ENCODE measurements around the gene DAB2IP.

DAB2IP gene

DNA sequence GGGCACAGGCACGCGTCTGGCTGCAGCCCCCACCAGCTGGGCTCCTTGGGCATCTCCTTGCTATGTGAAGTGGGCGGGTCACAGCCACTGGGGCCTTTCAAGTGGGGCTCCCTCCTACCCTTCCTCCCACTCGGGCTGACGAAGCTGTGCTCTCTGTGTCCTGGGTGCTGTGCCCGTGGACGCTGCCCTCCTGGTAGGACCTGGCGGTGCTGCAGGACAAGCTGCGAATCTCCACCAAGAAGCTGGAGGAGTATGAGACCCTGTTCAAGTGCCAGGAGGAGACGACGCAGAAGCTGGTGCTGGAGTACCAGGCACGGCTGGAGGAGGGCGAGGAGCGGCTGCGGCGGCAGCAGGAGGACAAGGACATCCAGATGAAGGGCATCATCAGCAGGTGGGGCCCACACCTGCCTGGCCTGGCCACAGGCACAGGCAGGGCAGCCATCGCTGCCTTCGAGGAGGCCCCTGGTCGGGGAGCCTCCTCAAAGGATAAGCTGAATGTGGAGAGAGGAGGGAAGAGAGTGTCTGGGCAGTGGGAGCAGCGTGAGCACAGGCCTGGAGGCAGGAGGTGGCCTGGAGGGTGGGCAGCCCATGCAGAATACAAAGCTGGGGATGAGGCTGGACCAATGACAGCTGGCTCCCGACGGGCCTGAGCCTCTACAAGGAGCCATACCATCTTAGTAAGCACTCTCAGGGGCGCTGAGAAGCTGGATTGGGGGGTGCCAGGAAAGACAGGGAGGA, 124.7 kb downstream of the DAB2IP start:
- no peak overlapping the region for H3K4me3 Mint-ChIP-seq
- no peaks in the 10 kb centered on the region for H3K9me3 Mint-ChIP-seq
- peaks cover 2% of the 10 kb centered on the region for H3K27me3 Mint-ChIP-seq
- no peaks in the 10 kb centered on the region for H3K4me1 Mint-ChIP-seq
- H3K36me3 Mint-ChIP-seq: peaks cover 1% of the 10 kb centered on the region
- no peak overlapping the region for H3K27ac Mint-ChIP-seq

DNA sequence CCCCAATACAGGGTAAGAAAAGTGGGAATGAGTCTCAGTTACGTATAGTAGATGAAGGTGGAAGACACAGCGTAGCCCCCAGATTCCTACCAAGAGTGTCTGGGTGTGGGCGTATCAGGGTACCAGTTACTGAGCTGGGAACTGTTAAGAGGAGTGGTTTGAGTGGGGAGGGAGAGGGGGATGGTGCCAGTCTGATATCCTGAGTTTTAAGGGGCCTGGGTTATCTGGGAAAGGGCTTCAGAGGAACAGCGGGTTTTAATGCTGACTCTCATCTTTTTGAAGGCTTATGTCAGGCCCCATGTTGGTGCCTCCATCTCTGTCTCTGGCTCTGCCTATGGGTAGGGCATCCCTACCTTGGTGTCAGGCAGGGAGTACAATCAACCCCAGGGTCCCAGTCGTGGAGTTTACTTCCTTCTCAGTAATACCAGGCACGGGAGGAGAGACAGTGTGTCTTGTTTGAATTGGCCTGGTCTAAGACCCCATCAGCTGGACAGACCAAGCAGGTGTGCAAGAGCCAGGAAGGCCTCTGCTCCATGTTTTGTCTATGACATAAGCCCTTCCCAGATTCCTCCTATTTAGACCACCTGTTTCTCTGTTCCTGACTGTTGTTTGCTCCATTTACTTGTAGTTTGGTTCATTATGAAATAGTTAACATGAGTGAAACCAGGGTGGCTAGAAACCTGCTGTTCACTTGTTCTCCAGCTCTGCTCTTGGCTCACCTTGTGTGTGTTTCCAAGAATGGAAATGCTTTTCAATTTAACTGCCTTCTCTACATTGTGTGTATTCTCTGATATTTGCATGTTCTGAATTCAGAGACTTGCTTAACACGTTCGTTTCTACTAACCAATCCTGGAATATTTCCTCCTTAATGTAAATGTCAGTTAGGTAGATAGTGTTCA, 125.6 kb downstream of the DAB2IP start:
- Mint-ChIP-seq H3K36me3 (peaks cover 1% of the 10 kb centered on the region), H3K4me1 (no peaks in the 10 kb centered on the region), H3K4me3 (no peak overlapping the region), H3K9me3 (no peaks in the 10 kb centered on the region), H3K27me3 (peaks cover 4% of the 10 kb centered on the region), H3K27ac (no peak overlapping the region)

DNA sequence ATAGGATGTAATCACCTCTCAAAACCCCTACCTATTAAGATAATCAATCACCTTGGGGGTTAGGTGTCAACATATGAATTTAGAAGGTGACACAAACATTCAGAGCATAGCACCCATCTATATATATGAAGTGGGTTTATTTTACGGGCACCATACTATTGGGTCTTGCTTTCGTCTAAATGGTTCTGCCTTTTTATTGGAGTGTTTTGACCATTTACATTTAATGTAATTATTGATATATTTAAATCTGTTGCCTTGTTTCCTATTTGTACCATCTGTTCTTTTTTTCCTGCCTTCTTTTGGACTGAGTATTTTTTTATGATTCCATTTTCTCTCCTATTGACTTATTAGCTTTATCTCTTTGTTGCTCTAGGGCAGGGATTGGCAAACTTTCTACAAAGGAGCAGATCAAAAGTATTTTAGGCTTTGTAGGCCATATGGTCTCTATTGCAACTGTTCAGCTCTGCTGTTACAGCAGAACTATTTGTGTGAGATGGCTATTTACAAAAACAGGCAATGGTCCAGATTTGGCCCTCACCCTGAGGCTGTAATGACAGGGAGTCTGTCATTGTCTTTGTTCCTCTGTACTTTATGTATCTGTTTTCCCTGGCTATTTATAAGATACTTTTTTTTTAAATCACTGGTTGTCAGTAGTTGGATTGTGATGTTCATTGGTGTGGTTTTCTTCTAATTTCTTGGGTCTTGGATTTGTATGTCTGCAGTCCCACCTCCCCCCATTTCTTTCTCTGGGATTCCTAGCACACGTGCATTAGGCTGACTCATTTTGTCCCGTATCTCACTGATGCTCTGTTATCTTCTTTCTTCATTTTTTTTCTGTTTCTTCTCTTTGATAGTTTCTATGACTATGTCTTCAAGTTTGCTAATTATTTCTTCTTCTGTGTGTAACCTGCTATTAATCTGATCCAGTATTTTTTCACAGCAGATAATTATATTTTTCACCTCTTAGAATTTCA, 127.1 kb downstream of the DAB2IP start:
- no peak overlapping the region for H3K27ac Mint-ChIP-seq
- no peaks in the 10 kb centered on the region for H3K4me1 Mint-ChIP-seq
- peaks cover 1% of the 10 kb centered on the region for H3K36me3 Mint-ChIP-seq
- H3K27me3 Mint-ChIP-seq: peaks cover 4% of the 10 kb centered on the region
- H3K4me3 Mint-ChIP-seq: no peak overlapping the region
- H3K9me3 Mint-ChIP-seq: no peaks in the 10 kb centered on the region

DNA sequence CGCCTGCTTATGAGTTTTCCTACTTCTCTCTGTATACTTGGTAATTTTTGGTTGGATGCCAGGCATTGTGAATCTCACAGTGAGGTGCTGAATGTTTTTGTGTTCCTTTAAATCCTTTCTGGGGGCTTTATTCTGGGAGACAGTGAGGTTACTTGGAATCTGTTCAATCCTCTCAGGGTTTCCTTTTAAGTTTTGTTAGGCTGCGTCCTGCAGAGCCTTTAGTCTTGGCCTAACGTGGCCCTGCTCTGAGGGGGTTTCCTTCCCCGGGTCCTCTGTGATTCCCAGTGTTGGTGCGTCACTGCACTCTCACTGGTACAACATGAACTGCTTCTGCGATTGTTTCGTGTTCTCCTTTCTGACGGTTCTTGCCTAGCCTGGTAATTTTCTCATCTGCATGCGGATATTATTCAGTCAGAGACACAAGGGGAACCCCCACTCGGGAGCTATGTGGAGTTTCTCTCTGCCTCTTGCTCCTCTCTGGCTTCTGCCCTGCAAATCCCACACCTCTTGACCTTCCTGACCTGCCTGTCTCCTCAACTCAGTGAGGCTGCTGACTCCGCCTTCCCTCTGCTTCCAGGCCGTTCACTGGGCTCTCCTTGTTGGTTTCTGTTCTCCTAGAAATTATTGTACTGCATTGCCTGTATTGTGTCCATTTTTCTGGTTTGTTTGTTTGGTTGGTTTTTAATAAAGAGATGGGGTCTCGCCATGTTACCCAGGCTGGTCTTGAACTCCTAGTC, 128.1 kb downstream of the DAB2IP start:
- Mint-ChIP-seq H3K27me3 (peaks cover 4% of the 10 kb centered on the region), H3K9me3 (no peaks in the 10 kb centered on the region), H3K4me3 (no peak overlapping the region), H3K4me1 (peaks cover 8% of the 10 kb centered on the region), H3K36me3 (peaks cover 1% of the 10 kb centered on the region), H3K27ac (no peak overlapping the region)

DNA sequence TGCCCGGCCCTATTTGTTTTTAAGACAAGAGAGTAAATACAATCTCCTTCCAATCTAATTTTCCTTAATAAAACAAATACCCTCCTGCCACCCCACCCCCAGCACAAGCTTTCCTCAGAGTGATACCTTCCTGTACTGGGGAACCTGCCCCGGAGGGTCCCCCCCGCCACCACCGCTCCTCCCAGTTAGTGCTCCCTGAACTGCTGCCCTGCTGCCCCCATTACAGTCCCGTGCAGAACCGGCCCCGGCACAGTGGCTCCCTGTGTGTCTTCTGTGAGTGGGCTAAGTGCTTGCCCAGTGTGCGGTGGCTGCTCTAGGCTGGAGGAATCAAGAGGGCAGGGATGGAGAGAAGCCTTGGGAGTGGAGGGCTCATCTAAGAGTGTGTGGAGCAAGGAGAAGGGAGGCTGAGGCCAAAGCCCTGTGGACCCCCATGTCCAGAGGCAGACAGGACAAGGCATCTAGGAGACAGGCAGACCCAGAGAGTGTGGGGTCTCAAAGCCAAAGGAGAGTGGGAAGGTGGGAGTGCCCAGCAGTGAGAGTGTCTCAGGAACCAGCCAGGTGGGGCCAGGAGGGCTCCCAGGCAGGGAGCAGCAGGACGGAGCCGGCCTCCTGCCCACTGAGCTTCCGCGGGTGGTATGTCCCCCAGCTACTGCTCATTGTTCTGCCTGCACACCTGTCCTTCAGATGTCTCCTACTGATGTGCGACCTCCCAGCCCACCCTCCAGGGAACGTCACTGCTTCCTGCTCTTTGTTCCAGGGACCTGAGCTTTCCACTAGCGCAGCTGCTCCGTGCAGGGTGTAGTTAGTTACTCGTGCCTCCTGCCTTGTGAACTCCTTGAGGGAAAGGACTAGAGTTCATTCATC, 129.0 kb downstream of the DAB2IP start:
- peaks cover 1% of the 10 kb centered on the region for H3K36me3 Mint-ChIP-seq
- H3K27me3 Mint-ChIP-seq: peaks cover 4% of the 10 kb centered on the region
- H3K27ac Mint-ChIP-seq: no peak overlapping the region
- H3K4me1 Mint-ChIP-seq: peaks cover 9% of the 10 kb centered on the region
- H3K9me3 Mint-ChIP-seq: no peaks in the 10 kb centered on the region
- no peak overlapping the region for H3K4me3 Mint-ChIP-seq

DNA sequence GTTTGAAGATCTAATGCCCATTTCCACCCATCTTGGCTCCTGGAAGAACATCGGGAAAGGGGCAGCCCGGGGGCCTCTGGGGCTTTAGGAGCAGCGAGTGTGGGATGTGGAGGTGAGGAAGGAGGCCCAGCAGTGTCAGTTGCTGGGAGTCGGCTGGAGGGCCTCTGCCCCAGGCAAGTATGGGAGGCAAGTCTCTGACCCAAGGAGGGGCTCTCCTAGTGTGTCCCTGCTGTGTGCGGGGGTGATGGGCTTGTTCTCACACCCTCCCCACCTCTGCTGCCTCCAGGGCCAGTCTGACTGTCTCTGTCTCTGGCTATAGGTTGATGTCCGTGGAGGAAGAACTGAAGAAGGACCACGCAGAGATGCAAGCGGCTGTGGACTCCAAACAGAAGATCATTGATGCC, 129.7 kb downstream of the DAB2IP start:
- H3K9me3 Mint-ChIP-seq: no peaks in the 10 kb centered on the region
- peaks cover 2% of the 10 kb centered on the region for H3K27me3 Mint-ChIP-seq
- H3K4me3 Mint-ChIP-seq: no peak overlapping the region
- H3K27ac Mint-ChIP-seq: no peak overlapping the region
- peaks cover 1% of the 10 kb centered on the region for H3K36me3 Mint-ChIP-seq
- H3K4me1 Mint-ChIP-seq: peaks cover 9% of the 10 kb centered on the region

DNA sequence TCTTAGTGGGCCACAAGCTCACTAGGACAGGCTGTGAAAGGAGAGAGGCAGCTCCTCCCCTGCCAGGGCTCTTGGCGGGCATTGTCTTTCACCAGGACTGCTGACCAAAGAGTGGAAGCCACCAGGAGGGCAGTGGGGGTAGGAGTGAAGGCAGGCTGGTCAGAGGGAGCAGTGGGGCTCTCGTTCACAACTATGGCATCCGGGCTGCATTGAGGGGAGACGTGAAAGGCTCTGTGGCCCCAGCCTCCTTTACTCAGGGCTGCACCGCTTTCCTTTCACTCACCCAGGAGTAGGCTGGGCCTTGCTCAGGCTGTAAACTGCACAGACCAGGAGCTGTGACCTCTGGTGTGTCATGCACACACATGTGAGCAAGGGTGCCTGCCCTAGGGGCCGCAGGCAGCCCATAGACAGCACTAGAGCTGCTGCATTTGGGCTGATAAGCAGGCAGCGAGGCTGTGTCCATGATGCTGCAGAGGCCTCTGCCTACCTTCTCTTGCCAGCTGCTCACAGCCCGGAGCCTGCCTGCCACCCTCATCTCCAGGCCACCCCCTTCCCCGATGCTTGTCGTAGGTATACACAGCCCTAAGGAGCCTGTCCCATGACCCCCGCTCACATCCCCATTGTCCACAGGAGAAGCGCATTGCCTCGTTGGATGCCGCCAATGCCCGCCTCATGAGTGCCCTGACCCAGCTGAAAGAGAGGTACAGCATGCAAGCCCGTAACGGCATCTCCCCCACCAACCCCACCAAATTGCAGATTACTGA, 130.4 kb downstream of the DAB2IP start:
- Mint-ChIP-seq H3K36me3 (peaks cover 1% of the 10 kb centered on the region), H3K9me3 (no peaks in the 10 kb centered on the region), H3K4me1 (peaks cover 9% of the 10 kb centered on the region), H3K27ac (no peak overlapping the region), H3K4me3 (no peak overlapping the region), H3K27me3 (peaks cover 2% of the 10 kb centered on the region)

DNA sequence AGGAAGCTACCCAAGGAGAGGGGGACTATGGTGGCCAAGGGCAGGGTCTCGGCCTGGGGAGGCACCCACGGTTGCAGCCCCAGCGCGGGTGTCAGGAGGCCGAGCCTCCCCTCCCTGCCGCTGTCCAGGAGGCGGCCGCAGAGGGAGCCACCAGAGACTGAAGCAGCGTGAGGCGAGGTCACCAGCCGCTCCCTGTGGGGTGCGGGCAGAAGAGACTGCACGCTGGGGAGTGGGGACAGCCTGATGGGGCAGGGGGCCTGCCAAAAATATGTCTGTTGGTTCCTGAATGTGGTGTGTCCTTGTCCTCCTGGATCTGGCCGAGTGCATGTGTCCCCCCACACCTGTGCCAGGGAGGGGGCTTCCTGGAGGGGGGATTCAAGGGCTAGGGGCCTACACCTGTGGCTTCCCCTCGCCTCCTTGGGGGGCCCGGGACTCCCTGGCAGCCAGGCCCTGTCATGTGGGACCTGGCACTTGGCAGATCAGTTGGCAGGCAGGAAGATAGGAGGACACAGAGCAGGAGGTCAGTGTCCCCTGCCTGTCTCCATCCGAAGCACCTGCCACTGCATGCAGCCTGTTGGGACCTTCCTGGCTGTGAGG, 131.2 kb downstream of the DAB2IP start:
- H3K27ac Mint-ChIP-seq: no peak overlapping the region
- H3K36me3 Mint-ChIP-seq: peaks cover 1% of the 10 kb centered on the region
- H3K9me3 Mint-ChIP-seq: no peaks in the 10 kb centered on the region
- peaks cover 9% of the 10 kb centered on the region for H3K4me1 Mint-ChIP-seq
- H3K4me3 Mint-ChIP-seq: no peak overlapping the region
- H3K27me3 Mint-ChIP-seq: peaks cover 2% of the 10 kb centered on the region

DNA sequence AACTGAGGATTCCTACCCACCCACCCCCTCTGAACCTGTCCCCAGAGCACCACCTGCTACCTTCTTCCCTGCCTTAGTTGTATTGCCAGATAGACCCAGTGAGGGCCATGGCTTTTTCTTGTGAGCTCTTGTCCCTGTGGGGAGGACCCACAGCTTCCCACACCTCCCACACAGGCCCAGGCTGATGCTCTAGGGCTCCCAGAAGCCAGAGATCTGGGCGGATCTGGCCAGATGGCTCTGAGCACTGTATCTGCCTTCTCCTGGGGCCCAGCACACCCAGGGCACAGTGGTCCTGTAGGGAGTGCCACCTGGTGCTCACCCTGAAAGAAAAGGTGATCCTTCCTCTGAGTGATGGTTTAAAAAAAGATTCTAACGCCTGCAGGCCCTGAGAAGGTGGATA, 131.7 kb downstream of the DAB2IP start:
- Mint-ChIP-seq H3K27me3 (peaks cover 2% of the 10 kb centered on the region), H3K27ac (no peak overlapping the region), H3K36me3 (peaks cover 1% of the 10 kb centered on the region), H3K9me3 (no peaks in the 10 kb centered on the region), H3K4me1 (peaks cover 9% of the 10 kb centered on the region), H3K4me3 (no peak overlapping the region)

DNA sequence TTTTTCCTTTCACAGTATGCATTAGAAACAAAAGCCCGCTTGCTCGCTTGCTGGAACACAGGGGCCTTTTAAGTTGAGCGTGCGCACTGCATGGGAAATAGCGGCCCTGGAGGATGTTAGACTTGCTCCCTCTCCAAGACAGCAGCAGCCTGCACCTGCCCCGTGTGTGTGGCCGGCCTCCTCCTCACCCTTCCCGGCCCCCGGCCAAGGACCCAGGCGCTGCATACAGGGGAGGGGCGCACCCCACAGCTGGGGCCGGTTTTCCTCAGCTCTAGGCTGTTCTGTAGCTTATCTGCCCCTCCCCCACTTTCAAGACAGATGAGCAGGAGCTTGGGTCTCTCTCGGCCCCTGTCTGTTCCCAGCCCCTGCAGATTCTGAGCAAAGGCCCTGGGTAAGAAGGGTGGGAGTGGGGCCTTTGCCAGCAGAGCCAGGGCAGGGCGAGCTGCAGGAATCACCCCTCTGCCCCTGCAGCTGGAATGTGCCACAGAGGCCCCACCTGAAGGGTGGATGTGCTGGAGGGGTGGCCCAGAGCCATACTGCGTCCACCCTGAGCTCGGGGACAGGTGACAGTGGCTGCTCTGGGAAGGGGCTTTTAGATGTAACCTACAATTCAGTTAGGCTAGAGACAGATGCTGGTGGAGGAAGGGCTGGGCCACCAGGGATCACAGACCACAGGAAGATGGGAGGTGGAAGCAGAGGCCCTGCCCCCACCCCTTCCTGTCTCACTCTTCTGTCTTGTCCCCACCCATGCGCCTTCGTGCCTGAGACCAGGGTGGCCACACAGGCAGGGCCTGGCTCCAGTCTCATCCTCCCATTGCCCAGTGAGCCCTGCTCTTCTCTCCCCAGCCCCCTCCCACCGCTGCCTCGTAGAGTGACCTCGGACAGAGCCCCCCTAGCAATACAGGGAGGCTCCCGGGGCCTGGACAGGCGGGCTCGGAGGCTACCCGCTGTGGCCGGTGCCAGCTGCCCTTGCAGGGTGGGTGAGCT, 132.4 kb downstream of the DAB2IP start:
- peaks cover 1% of the 10 kb centered on the region for H3K36me3 Mint-ChIP-seq
- peaks cover 9% of the 10 kb centered on the region for H3K4me1 Mint-ChIP-seq
- H3K27ac Mint-ChIP-seq: no peak overlapping the region
- H3K4me3 Mint-ChIP-seq: no peak overlapping the region
- no peaks in the 10 kb centered on the region for H3K9me3 Mint-ChIP-seq
- H3K27me3 Mint-ChIP-seq: peaks cover 2% of the 10 kb centered on the region

DNA sequence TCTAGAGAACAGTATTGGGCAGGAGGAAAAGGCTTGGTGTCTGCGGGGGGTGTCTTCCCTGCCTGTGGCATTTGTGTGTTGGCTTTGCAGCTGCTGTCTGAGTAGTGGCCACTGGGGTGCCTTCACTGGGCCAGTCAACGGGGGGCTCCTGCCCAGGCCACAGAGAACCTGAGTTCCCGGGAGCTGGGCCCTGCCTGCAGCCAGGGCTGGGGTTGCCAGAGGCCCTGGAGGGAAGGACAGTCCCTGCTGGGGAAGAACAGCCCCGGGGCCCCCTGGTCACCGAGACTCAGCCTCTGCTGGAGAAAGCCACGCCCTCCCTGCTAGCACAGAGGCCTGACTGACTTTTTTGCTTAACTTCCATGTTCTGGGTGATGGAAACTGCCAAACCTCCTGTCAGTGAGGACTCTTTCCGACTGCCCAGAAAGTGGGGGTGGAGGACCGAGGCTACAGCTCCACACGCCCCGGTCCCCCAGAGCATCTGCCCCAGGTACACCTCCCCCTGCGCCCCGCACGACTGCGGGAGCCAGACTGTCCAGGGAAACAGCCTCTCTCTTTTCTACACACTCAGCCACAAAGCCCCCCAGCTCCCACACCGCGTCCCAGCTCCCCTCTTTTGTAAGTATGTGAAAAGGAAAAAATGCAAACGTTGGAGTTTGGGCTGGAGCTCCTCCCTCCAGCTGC, 133.4 kb downstream of the DAB2IP start:
- Mint-ChIP-seq H3K4me1 (peaks cover 9% of the 10 kb centered on the region), H3K27me3 (peaks cover 2% of the 10 kb centered on the region), H3K27ac (no peak overlapping the region), H3K4me3 (no peak overlapping the region), H3K9me3 (no peaks in the 10 kb centered on the region), H3K36me3 (no peaks in the 10 kb centered on the region)

All from activated naive CD4-positive, alpha-beta T cell treated with anti-CD3 and anti-CD28 coated beads, Interleukin-2, amount 50 U/mL, for 24 hours (primary cell).